ENCODE data around the gene PSMD1.

DNA sequence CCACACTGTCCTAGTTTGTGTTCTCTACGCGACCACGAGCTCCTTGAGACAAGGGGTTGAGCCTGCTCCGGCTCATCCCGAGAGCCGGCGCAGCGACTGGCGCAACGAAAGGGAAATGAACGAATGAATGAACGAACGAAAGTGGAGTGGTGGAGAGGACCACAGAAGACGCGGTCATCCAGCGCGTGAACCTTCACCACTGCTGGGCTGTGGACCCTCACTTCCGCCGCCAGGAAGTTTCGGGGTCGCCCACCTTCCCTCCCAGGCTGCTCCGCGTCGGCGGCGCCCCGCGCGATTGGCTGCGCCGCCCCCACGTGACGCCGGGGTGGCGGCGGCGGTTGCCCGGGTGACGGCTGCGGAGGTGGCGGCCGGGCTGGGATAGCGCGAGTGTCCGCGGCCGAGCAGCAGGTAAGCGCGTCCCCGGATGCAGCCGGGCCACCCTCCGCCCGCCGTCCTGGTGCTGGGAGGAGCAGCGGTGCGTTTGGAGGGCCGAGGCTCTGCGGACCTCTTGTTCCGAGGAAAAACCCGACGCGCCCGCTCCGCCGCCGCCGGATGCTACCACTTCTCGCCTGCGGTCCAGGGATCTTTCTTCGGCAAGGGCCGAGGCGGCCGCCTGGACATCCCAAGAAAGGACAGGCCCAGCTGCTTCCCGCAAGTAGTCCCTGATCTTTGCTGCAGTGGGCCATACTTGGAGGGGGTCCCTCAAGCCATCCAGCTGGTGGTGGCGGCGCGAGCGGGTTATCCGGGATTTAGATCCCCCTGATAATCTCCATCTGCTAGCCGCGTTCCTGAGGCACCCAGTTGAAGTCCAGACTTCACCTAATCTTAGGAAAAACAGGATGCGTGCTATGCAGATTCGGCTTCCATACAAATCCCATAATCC lies 141.9 kb downstream of the PSMD1 start, which contains the start of gene ARMC9:
- TF ChIP-seq CTCF (IDR thresholded peaks at IDR 0.05; ENCODE audit: low read depth, low read length) (no peak), POLR2A (IDR thresholded peaks at IDR 0.05; ENCODE audit: extremely low read depth, insufficient read length) (peak; percentile 77), MYC (IDR thresholded peaks at IDR 0.05; ENCODE audit: low read depth, low read length) (peak; percentile 65)

All from NB4 (cell line).